Endothelial cell of umbilical vein (primary cell): ENCODE data around the gene SLC39A13.

Experiments used
- CTCF ChIP-seq, 2 donors: IDR thresholded peaks; 1 replicate in 1 of 2; 2 replicates in 1 of 2; pipeline ENCODE4 v1.5.1; 2011; ENCODE audit warnings: low read length in 2 of 2, mild to moderate bottlenecking in 2 of 2, moderate library complexity in 2 of 2, control low read depth in 1 of 2, inconsistent platforms in 1 of 2, low read depth in 1 of 2; ENCODE audit not compliant: insufficient read depth in 1 of 2; ENCODE audit errors: extremely low read depth in 1 of 2
- EZH2 ChIP-seq: IDR thresholded peaks from 2 replicates; pipeline ENCODE4 v1.6.1; 2012; ENCODE audit warnings: borderline replicate concordance, low read depth, mild to moderate bottlenecking, moderate library complexity, low read length, inconsistent platforms; ENCODE audit not compliant: severe bottlenecking
- FOS ChIP-seq: IDR thresholded peaks from 2 replicates; pipeline ENCODE4 v1.6.1; 2011; ENCODE audit warnings: mild to moderate bottlenecking, low read length, moderate library complexity, borderline replicate concordance; ENCODE audit not compliant: insufficient read depth
- JUN ChIP-seq: IDR thresholded peaks from 2 replicates; pipeline ENCODE4 v1.6.1; 2011; ENCODE audit warnings: borderline replicate concordance, low read depth; ENCODE audit not compliant: insufficient read length, insufficient read depth
- MAX ChIP-seq: IDR thresholded peaks from 2 replicates; pipeline ENCODE4 v1.6.1; 2011; ENCODE audit not compliant: insufficient read depth, insufficient read length
- MYC ChIP-seq: IDR thresholded peaks from one replicate; pipeline ENCODE4 v1.6.1; 2011; ENCODE audit warnings: mild to moderate bottlenecking, low read depth, low read length
- POLR2A ChIP-seq: IDR thresholded peaks from 2 replicates; pipeline ENCODE4 v1.6.1; 2012; ENCODE audit warnings: low read depth, mild to moderate bottlenecking, control low read depth, low read length
- POLR2AphosphoS5 ChIP-seq: IDR thresholded peaks from 2 replicates; pipeline ENCODE4 v1.6.1; 2012; ENCODE audit warnings: low read depth, mild to moderate bottlenecking, control low read depth, low read length, moderate library complexity; ENCODE audit not compliant: insufficient read depth

DNA sequence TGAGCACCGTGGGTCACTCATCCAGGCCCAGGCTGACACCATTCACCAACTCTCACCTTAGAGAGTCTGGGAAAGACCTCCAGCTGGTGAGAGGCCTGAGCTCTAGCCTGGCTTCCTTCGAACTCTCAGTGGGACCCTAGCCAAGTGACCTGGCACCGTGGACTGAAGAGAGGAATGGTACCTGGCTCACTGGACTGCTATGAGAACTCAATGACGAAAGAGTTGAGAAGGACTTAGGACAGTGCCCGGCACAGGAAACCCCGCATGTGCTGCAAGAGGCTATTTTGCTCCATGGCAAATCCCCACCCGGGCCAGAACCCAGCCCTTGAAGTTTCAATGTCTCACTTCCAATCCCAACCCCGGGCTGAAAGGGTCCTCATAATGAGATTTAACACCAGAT lies 41.2 kb downstream of the SLC39A13 start:
- TF ChIP-seq CTCF (IDR thresholded peaks at IDR 0.05; ENCODE audit: extremely low read depth in 1 of 2, insufficient read depth in 1 of 2, low read depth in 1 of 2, low read length in 2 of 2) (no peak), POLR2A (no peak), EZH2 (no peak), POLR2AphosphoS5 (no peak), MAX (no peak), MYC (no peak), FOS (no peak), JUN (no peak)
